HAP-1 (cell line): ENCODE results near the gene SEPTIN7.

Experiments
- DNase-seq, 2 experiments: peaks; one replicate each; pipeline ENCODE4 v3.0.0-alpha.2; 2016 to 2020; ENCODE audit warnings: low spot score in 2 of 2
- H3K27me3 ChIP-seq: fragments of 250-450 bp; sonication (Bioruptor Pico); 2 replicates; pipeline ENCODE4 v1.5.1; 2020; ENCODE audit warnings: low read depth, mild to moderate bottlenecking, moderate library complexity
- H3K36me3 ChIP-seq: fragments of 250-450 bp; sonication (Bioruptor Pico); replicated peaks from 2 replicates; pipeline ENCODE4 v1.5.1; 2020; ENCODE audit warnings: mild to moderate bottlenecking
- H3K4me1 ChIP-seq: fragments of 250-450 bp; sonication (Bioruptor Pico); 2 replicates; pipeline ENCODE4 v1.5.1; 2020; ENCODE audit warnings: mild to moderate bottlenecking
- H3K4me3 ChIP-seq: fragments of 250-450 bp; sonication (Bioruptor Pico); 2 replicates; pipeline ENCODE4 v1.5.1; 2020; ENCODE audit warnings: mild to moderate bottlenecking, moderate library complexity
- H3K9me3 ChIP-seq: fragments of 250-450 bp; sonication (Bioruptor Pico); 2 replicates; pipeline ENCODE4 v1.5.1; 2020; ENCODE audit warnings: mild to moderate bottlenecking, moderate library complexity
- in situ Hi-C: fragments of 300-500 bp; cut with MboI; formaldehyde crosslinking; loops from 3 replicates; pipeline ENCODE4 v1.14.3; 2020; ENCODE audit warnings: low sequenced_read_pairs, inconsistent platforms, mixed read lengths

SEPTIN7 gene

GRCh38 chr7:35826751-35827150, 25.9 kb downstream of the SEPTIN7 start:
- H3K4me1 ChIP-seq = peaks cover 17% of the 10 kb centered on the region
- in situ Hi-C loops = no loop called here

DNA sequence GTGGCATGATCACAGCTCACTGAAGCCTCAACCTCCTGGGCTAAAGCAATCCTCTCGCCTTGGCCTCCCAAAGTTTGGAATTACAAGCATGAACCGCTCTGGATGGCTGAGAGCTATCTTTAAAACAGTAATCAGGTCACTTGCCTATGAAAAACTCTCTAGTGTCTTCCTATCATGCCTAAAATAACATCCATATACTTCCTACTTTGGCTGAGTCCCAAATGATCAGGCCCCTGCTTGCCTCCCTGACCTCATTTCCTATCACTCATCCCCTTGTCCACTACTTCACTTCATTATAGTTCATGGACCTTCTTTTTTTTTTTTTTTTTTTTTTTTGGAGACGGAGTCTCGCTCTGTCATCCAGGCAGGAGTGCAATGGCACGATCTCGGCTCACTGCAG, 28.0 kb downstream of the SEPTIN7 start:
- Histone ChIP-seq H3K36me3 (peaks cover 8% of the 10 kb centered on the region), H3K9me3 (no peaks in the 10 kb centered on the region), H3K4me3 (no peak overlapping the region), H3K4me1 (peaks cover 22% of the 10 kb centered on the region), H3K27me3 (no peaks in the 10 kb centered on the region)
- in situ Hi-C loops = no loop called here
- no peak for DNase-seq

More at GRCh38 chr7:35826751-35827150, 25.9 kb downstream of the SEPTIN7 start:
- Histone ChIP-seq H3K9me3 (no peaks in the 10 kb centered on the region), H3K4me3 (no peak overlapping the region), H3K27me3 (no peaks in the 10 kb centered on the region), H3K36me3 (no peaks in the 10 kb centered on the region)
- DNase-seq = no peak

GRCh38 chr7:35831208-35831607, 30.4 kb downstream of the SEPTIN7 start:
- peaks cover 13% of the 10 kb centered on the region for H3K36me3 ChIP-seq
- DNase-seq = peak in 1 of 2 experiments; percentile 27
- H3K4me1 ChIP-seq = peaks cover 20% of the 10 kb centered on the region
- in situ Hi-C loops = no loop called here
- no peaks in the 10 kb centered on the region for H3K9me3 ChIP-seq
- H3K27me3 ChIP-seq = no peaks in the 10 kb centered on the region
- H3K4me3 ChIP-seq = no peak overlapping the region

DNA sequence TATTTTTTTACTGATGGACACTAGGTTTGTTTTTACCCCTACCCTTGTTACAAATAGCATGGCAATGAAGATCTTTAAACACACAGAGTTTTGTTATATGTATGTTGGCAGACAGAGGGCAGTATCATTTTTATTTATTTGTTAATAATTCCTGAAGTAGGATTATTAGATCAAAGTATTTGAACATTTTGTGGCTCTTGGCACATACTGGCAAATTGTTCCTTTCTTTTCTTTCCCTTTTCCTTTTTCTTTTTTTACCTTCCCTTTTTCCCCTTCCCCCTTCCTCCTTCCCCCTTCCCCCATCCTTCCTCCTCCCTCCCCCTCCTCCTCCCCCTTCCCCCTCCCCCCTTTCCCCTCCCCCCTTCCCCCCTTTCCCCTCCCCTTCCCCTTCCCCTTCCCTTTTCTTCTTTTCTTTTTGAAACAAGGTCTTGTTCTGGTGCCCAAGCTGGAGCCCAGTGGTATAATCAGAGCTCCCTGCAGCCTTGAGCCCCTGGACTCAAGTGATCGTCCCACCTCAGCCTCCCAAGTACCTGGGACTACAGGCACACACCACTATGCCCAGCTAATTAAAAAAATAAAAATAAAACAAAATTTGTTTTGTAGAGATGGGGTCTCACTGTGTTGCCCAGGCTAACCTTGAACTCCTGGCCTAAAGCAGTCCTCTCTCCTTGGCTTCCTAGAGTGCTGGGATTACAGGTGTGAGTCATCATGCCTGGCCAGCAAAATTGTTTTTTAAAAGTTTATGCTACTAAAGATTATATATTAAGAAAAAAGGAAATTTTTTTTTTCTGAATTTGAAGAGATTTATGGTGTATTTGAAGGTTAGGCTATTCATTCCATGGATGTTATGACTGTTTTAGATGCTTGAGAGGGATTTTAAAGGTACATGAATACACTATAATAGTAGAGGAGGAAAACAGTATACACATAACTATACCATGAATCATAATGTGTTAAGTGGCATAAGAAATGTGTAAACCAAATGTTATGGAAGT, 39.3 kb downstream of the SEPTIN7 start:
- Histone ChIP-seq H3K9me3 (no peaks in the 10 kb centered on the region), H3K4me1 (no peaks in the 10 kb centered on the region), H3K27me3 (no peaks in the 10 kb centered on the region), H3K4me3 (no peak overlapping the region), H3K36me3 (peaks cover 9% of the 10 kb centered on the region)
- DNase-seq = no peak
- in situ Hi-C loops = no loop called here

- in situ Hi-C loops = no loop called here
- H3K36me3 ChIP-seq = peaks cover 7% of the 10 kb centered on the region
- no peak overlapping the region for H3K4me3 ChIP-seq
- H3K27me3 ChIP-seq = no peaks in the 10 kb centered on the region
- H3K4me1 ChIP-seq = no peaks in the 10 kb centered on the region
- H3K9me3 ChIP-seq = no peaks in the 10 kb centered on the region
- no peak for DNase-seq
Measured at GRCh38 chr7:35846816-35847412, 46.1 kb downstream of the SEPTIN7 start.

DNA sequence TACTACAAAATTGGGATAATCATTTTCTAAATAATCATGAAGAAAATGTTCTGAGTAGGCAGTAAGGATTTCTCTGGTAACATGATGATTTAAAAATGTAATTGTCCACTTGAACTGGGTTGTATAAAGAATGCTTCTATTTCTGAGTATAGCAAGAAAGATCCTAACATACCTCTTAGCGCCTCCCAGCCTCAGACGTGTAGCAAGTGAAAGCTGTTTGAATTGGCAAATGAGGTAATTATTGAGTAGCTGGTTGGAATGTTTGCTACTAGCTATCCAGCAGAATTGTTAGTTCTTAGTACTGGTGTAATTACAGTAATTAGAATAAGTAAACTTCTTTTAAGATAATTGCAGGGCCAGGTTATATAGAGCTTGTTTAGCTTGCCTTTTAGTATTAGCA, 47.9 kb downstream of the SEPTIN7 start:
- no peak overlapping the region for H3K4me3 ChIP-seq
- H3K9me3 ChIP-seq = no peaks in the 10 kb centered on the region
- no peaks in the 10 kb centered on the region for H3K27me3 ChIP-seq
- in situ Hi-C loops = no loop called here
- peaks cover 12% of the 10 kb centered on the region for H3K36me3 ChIP-seq
- H3K4me1 ChIP-seq = no peaks in the 10 kb centered on the region
- DNase-seq = no peak

DNA sequence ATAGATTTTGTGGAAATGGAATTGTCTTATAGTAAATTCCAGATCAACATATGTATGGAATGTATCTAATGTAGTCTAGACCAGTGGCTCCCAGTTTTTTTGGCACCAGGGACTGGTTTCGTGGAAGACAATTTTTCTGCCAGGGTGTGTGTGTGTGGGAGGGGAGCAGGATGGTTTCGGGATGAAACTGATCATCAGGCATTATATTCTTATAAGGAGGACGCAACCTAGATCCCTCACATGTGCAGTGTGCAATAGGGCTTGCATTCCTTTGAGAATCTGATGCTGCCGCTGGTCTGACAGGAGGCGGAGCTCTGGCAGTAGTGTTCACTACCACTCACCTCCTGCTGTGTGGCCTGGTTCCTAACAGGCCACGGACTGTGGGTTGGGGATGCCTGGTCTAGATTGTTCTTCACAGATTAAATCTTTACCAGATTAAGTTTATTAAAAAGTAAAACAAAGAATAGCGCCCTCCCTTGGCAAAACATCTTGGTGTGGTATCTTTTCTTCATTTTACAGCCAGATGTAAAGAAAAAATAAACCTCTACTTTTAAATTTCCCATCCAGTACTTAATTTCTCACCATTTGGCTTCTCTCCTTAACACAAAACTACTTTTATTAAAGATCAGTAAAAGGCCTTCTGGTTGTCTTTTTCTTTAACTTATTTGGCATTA, 48.4 kb downstream of the SEPTIN7 start:
- H3K4me3 ChIP-seq = no peak overlapping the region
- H3K9me3 ChIP-seq = no peaks in the 10 kb centered on the region
- H3K27me3 ChIP-seq = no peaks in the 10 kb centered on the region
- DNase-seq = peak in 1 of 2 experiments; percentile 10
- H3K4me1 ChIP-seq = no peaks in the 10 kb centered on the region
- in situ Hi-C loops = no loop called here
- peaks cover 12% of the 10 kb centered on the region for H3K36me3 ChIP-seq

DNA sequence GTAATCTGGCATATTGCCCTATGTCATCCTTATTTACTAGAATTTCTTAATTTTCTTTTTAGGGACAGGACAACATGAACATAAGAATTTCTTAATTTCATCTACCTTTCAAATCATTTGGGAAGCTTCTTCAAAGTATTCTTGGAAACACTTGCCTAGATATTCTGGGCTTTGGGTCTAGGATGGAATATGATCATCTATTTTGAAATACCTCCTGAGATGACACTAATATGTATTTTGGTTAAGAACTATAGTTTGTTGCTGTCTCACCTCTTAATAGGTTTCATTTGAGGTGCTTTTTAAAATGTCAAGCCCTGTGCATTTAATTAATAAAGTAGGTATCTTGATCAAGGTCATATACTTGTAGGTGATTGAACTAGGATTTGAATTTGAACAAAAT, 49.1 kb downstream of the SEPTIN7 start:
- H3K27me3 ChIP-seq = no peaks in the 10 kb centered on the region
- H3K4me3 ChIP-seq = no peak overlapping the region
- no peak for DNase-seq
- H3K36me3 ChIP-seq = peaks cover 12% of the 10 kb centered on the region
- H3K4me1 ChIP-seq = no peaks in the 10 kb centered on the region
- in situ Hi-C loops = no loop called here
- H3K9me3 ChIP-seq = no peaks in the 10 kb centered on the region
